Forelimb muscle (tissue), 1 donor: ENCODE results near the gene ACTL10. TPM values are rescaled to one million over a fixed set of nuclear protein-coding genes. Genes with fewer than 3 reads are reported as not detected.
"Not testable (repeated sequence)": the region's sequence is repeated elsewhere in the genome, so short reads cannot be mapped to it uniquely, and the experiment has no call there.

Experiments
- DNase-seq: peaks from one replicate; pipeline ENCODE4 v3.0.0-alpha.2; 2013; ENCODE audit warnings: low read depth
- polyA plus RNA-seq: library from polyadenylated mRNA; unstranded; fragments of 120-200 nt; gene quantifications from one replicate; pipeline ENCODE4 v1.2.1, GENCODE V29; 2013; ENCODE audit not compliant: insufficient read length

Gene ACTL10
- polyA plus RNA-seq, 1 donor = 0.33 TPM

DNA sequence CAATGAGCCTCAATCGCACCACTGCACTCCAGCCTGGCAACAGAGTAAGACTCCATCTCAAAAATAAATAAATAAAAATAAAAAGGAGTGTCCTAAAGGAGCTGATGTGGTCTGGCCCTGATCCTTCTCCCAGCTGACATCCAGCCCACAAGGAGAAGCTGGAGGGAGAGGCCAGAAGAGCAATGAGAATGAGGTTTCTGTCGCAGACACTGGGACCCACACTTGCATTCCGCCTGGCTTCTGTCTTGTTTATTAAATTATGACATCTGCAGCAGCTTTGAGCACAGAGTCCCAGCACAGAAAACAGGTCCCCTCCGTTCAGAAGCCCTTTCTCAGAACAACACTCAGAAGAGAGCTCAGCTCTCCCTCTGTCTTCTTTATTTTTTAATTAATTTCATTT lies 29.7 kb downstream of the ACTL10 start:
- no peak for DNase-seq

DNA sequence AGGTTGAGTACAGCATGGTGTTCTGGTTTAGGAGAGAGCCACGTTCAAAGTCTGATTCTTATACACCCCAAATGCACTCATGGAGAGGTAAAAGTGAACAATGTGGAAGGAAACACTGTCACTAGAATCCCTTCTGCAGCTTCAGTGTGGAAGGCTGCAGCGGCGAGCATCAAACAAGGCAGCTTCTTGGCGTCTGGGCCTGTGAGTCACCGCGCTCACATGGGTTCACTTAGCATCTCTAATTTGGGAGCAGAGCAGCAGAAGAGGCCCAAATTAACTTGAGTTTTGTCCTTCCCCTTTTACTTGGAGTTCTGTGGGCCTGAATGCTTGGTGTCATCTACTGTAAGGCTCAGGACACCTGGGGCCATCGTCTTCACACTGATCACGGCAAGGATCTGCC lies 30.4 kb downstream of the ACTL10 start:
- peak; percentile 48 for DNase-seq

DNA sequence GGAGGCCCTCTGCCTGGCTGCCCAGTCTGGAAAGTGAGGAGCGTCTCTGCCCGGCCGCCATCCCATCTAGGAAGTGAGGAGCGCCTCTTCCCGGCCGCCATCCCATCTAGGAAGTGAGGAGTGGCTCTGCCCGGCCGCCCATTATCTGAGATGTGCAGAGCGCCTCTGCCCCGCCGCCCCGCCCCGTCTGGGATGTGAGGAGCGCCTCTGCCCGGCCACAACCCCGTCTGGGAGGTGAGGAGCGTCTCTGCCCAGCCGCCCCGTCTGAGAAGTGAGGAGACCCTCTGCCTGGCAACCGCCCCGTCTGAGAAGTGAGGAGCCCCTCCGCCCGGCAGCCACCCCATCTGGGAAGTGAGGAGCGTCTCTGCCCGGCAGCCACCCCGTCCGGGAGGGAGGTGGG lies 32.2 kb downstream of the ACTL10 start:
- not testable (repeated sequence) for DNase-seq

- not testable (repeated sequence) for DNase-seq
Observed at GRCh38 chr20:33700696-33701441, 34.1 kb downstream of the ACTL10 start.

GRCh38 chr20:33701629-33702450 lies 35.1 kb downstream of the ACTL10 start:
- DNase-seq = no peak

DNA sequence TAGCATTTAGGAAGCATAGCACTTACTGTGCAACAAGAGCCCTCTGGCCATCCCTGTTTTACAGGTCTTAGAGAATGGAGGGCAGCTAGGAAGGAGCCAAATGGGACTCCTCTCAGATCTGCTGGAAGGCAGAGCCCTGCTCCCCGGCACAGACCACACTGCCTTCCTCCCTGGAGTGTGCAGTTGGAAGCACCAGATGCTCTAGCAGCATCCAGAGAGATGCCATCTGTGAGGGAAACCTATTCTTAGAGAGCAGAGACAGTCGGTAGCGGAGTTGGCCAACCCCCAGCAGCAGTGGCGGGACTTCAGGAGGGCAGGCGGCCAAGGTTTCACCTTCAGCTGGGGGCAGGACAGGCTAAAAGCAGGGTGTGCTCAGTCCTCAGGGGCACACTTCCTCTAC lies 36.1 kb downstream of the ACTL10 start:
- no peak for DNase-seq

DNA sequence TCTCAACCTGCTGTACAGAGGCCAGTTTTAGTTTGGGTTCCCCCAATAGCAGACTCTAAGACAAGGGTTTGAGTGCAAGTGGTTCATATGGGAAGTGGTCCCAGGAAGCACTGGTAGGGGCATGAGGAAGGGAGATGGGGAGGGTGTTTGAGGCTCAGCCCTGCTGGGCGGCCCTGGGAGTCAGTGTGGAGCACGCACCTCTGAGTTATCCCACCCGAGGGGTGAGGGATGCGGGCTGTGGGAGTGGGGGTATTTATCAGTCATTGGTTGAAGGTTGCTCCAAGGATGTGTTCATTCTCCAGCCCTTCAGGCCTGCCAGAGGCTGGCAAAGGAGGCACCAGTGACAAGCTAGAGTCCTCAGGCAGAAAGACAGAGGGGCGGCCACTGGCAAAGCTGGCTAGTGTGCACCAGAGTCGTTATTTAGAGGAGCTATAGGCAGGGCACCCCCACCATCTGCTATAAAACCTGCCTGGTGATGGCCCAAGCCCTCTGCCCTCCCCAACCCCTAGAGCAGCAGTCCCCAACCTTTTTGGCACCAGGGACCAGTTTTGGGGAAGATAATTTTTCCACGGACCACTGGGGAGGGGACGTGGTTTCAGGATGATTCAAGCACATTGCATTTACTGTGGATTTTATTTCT lies 36.9 kb downstream of the ACTL10 start:
- DNase-seq = no peak

DNA sequence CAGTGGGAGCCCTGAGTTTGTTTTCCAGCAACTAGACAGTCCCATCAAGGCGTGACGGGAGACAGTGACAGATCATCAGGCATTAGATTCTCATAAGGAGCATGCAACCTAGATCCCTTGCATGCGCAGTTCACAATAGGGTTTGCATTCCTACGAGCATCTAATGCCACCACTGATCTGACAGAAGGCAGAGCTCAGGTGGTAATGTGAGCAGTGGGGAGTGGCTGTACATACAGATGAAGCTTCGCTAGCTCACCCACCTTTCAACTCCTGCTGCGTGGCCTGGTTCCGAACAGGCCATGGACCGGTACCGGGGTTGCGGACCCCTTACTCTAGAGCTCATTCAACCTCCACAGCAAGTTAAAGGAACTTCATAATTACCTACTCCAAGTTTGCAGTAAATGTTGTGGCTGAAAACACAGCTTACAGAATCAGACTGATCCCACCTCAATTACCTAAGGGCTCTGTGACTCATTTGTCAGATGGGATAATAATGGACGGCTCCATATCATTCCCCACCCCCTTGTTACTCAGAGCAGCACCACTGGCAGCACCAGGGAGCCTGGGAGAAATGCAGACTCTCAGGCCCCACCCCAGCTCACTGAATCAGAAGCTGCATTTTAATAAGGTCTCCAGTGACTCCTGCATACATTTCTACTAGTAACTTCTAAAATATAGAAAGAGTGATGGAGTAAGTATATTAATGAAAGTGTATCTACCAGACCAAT lies 37.6 kb downstream of the ACTL10 start:
- no peak for DNase-seq

DNA sequence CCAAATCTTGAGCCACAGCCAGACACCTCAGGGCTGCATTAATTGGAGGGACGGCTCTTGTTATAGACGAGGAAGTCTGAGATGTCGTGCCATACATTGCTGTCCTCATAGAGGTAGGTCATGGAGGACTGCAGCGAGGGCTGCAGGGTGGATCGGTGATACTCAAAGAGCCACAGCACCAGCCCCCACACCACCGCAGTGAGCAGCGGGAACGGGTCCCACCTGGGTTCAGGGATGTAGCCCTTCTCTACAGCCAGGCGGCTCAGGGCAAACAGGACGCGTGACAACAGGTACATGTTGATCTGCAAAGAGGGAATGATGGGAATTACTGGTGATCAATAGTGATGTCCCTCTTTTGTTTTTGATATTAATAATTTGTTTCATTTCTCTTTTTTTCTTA lies 40.9 kb downstream of the ACTL10 start:
- DNase-seq = no peak

DNA sequence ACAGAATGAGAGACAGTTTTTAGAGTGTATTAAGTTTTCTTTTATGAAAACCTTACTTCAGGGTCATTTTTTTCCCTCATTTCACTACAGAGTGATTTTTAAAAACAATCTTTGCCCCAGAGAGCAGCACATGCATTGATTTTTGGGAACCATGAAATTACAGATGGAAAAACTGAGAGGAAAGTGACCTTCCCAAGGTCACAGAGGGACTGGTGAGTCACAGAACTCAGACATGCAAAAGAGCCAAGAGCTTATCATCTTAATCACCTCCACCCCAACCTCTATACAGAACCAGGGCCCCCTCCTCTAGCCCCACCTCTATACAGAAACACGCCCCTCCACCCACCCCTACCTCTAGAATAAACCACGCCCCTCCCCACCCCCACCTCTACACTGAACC lies 42.7 kb downstream of the ACTL10 start:
- no peak for DNase-seq

DNA sequence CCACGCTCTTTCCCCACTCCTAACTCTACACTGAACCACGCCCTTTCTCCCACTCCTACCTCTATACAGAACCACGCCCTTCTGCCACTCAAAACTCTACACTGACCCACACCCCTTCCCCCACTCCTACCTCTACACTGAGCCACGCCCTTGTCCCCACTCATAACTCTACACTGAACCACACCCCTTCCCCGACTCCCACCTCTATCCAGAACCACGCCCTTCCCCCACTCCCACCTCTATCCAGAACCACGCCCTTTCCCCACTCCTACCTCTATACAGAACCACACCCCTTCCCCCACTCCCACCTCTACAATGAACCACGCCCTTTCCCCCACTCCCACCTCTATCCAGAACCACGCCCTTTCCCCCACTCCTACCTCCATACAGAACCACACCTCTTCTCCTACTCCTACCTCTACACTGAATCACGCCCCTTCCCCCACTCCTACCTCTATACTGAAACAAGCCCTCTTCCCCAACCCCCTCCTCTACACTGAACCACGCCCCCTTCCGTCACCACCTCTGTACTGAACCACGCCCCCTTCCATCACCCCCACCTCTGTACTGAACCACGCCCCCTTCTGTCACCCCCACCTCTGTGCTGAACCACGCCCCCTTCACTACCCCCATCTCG lies 43.3 kb downstream of the ACTL10 start:
- no peak for DNase-seq

- DNase-seq = no peak
Observed at GRCh38 chr20:33710681-33711445, 44.1 kb downstream of the ACTL10 start.

GRCh38 chr20:33711446-33711738 lies 44.6 kb downstream of the ACTL10 start:
- no peak for DNase-seq

DNA sequence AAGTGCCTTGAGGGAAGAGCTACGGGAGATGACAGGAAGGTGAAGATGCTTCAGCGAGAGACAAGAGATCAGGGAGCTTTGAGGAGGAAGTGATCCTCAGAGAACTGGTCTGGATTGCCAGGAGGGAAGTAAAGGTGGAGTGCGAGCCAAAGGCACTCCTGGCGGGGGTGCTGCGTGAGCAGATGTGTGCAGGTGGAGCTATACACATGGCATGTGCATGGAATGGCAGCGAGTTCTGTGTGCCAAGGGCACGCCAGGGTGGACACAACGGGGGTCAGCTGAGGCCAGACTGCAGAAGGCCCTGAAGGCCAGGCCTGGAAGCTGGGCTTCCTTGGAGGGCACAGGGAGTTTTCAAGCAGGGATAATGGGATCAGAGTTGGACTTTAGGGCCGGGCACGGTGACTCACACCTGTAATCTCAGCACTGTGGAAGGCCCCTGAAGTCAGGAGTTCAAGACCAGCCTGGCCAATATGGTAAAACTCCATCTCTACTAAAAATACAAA lies 47.2 kb downstream of the ACTL10 start:
- DNase-seq = no peak

DNA sequence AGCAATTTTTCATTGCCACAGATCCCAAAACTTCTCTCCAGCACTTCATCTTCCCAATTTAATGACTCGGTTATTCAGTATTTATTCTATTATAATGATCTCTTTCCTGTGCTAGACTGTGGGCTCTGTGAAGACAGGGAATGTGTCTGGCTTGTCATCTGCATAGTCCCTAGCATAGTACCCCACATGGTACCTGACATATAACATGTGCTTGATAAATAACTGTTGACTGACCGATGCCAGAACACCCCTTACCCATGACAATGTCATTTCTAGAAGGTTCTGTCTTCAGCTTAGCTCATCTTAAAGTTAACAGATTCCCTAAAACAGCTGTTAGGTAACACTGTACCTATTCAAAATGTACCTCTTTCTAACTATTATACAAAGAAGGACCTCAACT lies 49.8 kb downstream of the ACTL10 start:
- no peak for DNase-seq

Other genes starting within 250 kb of the ACTL10 start
- 37.6 TPM for gene SNTA1, start 223.2 kb upstream of the ACTL10 start, polyA plus RNA-seq
- gene CBFA2T2, start 176.8 kb upstream of the ACTL10 start, polyA plus RNA-seq = 17.5 TPM
- 0.19 TPM for gene C20orf144, start 4.6 kb upstream of the ACTL10 start, polyA plus RNA-seq
- gene NECAB3, start 7.5 kb downstream of the ACTL10 start, polyA plus RNA-seq = 29.9 TPM
- 9.6 TPM for gene E2F1, start 19.4 kb downstream of the ACTL10 start, polyA plus RNA-seq
- 9.1 TPM for gene PXMP4, start 53.4 kb downstream of the ACTL10 start, polyA plus RNA-seq
- gene ZNF341, start 65.1 kb downstream of the ACTL10 start, polyA plus RNA-seq = 2.8 TPM
- 66.9 TPM for gene CHMP4B, start 144.4 kb downstream of the ACTL10 start, polyA plus RNA-seq